Stimulated activated CD4-positive, alpha-beta T cell treated with anti-CD3 and anti-CD28 coated beads, Interleukin-15, amount 100 ng/mL, for 24 hours (primary cell): Measurements from ENCODE around the gene CYP4F8.
"Not testable (repeated sequence)": the region's sequence is repeated elsewhere in the genome, so short reads cannot be mapped to it uniquely, and the experiment has no call there.

Experiments used
- DNase-seq: peaks from one replicate; pipeline ENCODE4 v3.0.0-alpha.2; 2020

CYP4F8 gene, protein sequence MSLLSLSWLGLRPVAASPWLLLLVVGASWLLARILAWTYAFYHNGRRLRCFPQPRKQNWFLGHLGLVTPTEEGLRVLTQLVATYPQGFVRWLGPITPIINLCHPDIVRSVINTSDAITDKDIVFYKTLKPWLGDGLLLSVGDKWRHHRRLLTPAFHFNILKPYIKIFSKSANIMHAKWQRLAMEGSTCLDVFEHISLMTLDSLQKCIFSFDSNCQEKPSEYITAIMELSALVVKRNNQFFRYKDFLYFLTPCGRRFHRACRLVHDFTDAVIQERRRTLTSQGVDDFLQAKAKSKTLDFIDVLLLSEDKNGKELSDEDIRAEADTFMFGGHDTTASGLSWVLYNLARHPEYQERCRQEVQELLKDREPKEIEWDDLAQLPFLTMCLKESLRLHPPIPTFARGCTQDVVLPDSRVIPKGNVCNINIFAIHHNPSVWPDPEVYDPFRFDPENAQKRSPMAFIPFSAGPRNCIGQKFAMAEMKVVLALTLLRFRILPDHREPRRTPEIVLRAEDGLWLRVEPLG

DNA sequence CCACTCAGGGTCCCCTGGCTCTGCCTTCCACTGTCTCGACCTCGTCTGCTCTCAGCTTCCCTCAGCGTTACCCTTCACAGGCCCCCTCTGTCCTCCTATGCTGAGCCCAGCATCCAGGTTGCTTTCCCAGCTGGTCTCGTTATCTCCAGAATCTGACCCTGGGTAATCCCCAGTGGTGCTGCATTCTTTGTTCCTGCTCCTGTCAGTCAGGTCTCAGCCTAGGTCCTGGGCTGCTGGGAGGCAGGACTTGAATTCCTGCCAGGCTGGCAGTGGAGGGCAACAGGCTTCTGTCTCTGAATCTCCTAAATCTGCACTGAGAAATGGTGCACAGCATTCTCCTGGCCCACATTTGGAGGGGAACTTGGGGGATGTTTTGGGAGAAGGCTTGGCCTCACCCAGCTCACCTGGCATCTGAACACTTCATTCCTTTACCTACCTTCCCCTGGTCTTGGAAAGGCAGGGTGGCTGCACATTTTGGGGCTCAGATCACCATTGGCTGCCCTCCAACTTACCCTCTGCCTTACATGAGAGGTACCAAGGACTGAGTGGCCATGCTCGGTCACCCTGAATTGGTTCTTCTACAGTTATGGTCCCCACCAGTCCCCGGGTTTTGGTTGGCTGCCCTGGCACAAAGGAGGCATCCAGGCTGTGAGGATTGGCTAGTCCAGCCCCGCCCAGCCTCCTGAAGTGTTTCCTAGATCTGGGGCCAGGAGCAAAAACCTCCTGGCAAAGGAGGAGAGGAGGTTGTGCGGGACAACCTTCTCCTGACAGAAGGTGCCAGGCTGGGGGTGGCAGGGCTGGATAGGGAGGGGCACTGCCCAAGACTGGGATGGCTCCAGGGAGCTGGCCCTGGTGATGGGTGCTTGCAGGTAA lies at the start of gene CYP4F8:
TSS of gene CYP4F8 (plus strand) at position 712 of the 873 bp plus-strand sequence. CDS start 399 bp downstream, outside the sequence.
- no peak for DNase-seq

DNA sequence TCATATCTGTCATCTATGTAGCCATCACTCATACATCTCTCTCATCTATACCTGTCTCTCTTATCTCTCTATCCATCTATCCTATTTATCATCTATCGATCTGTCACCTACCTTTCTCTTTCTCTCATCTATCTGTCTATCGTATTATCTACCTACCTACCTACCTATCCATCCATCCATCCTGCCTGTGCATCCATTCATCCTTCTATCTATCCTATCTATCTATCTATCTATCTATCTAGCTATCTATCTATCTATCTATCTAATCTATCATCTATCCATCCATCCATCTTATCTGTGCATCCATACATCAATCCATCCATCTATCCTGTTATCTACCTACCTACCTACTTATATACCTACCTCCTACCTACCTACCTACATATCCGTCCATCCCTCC lies 44.6 kb upstream of the CYP4F8 start:
- DNase-seq, result no peak

DNA sequence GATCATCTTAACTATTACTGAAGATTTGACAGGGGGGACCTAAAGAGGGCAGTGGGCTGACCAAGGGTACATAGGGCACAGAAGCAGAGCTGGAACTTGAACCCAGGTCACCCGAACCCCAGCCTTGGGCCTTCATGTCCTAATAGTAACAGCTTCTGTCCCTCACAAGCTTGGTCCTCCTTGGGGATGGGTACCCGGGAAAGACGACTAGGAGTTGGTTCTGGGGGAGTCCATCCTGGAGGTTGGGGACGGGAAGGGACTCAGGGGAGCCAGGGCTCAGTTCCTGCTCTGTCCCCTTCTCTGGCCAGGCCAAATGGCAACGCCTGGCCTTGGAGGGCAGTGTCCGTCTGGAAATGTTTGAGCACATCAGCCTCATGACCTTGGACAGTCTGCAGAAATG lies 39.6 kb upstream of the CYP4F8 start:
- DNase-seq, result no peak

DNA sequence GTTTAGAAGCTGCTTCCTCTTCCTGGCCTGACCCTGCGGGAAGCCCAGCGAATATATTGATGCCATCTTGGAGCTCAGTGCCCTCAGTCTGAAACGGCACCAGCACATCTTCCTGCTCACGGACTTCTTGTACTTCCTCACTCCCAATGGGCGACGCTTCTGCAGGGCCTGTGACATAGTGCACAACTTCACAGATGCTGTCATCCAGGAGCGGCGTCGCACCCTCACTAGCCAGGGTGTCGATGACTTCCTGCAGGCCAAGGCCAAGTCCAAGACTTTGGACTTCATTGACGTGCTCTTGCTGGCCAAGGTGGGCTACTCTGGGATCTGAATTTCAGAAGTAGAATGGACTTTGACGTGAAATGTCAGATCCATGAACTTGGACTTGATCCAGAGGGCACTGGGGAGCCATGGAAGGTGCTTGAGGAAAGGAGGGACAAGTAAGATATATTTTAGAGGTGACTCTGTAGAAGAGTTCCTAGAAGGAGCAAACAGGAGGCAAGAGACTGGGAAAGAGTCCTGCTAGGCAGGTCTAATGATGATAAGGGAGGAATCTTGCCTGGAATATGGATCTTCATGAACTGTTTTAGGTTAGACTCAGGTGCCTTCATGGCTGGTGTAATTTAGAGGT lies 38.4 kb upstream of the CYP4F8 start:
- DNase-seq, result no peak

DNA sequence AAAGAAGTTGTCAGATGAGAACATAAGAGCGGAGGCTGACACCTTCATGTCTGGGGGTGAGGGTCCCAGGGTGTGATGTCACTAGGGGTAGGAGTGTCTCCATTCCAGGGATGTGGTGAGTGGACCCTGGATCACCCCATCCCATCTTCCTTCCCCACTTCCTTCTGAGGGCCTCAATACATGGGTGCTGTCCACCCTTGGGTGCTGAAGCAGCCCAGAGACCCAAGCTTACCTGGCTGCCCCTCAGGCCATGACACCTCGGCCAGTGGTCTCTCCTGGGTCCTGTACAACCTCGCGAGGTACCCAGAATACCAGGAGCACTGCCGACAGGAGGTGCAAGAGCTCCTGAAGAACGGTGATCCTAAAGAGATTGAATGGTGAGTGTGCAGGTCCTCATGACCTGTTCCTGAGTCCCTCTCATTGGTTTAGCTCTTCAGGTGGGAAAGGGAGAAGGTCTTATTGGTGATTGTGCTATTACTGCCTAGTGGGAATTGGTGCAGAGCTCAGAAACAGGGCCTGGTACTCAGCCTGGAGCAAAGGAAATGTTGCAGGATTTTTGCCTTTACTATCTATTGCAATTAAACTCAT lies 37.7 kb upstream of the CYP4F8 start:
- no peak for DNase-seq

DNA sequence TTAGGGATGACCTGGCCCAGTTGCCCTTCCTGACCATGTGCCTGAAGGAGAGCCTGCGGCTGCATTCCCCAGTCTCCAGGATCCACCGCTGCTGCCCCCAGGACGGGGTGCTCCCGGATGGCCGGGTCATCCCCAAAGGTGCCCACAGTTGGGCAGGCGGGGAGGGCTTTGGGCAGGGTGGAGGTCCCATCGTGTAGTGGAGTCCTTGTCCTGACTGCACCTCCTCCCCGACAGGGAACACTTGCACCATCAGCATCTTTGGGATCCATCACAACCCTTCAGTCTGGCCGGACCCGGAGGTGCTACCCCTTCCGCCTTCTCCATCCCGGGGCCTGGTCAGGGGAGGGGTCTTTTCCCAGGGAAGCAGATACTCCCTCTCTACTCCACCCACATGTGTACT lies 31.7 kb upstream of the CYP4F8 start:
- DNase-seq, result no peak

DNA sequence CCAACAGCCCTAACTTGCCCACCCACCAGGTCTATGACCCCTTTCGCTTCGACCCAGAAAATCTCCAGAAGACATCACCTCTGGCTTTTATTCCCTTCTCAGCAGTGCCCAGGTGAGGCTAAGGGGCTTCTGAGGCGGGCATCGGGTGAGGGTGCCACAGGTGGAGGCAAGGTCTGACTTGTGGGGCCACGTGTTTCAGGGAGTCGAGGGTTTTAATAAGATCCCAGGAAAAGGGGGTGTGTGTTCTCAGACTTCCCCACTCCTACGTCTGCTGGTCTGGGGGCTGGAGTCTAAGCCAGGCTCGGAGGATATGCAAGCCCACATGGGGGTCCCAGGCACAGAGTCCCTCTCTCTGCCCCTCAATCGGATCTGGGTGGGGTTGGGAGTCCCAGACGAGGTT lies 30.9 kb upstream of the CYP4F8 start:
- no peak for DNase-seq

DNA sequence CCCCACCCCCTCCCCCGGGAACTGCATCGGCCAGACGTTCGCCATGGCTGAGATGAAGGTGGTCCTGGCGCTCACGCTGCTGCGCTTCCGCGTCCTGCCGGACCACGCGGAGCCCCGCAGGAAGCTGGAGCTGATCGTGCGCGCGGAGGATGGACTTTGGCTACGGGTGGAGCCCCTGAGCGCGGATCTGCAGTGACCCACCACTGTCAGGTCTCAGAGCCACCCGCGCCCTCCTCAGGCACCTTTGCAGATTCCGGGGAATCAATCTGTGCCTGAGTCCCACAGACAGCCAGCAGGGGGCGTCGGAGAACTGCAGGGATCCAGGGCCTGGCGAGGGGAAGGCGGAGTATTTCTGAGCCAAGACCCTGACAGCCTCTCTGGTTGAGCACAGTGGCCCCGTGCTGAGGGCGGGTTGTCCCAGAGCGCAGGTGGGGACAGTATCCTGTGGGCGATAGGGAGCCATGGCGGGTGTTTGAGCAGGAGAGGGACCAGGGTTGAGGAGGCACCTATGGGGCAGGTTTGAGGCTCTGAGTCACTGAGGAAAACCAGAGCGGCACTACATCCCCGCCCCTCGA lies 30.4 kb upstream of the CYP4F8 start:
- peak; percentile 90 for DNase-seq

DNA sequence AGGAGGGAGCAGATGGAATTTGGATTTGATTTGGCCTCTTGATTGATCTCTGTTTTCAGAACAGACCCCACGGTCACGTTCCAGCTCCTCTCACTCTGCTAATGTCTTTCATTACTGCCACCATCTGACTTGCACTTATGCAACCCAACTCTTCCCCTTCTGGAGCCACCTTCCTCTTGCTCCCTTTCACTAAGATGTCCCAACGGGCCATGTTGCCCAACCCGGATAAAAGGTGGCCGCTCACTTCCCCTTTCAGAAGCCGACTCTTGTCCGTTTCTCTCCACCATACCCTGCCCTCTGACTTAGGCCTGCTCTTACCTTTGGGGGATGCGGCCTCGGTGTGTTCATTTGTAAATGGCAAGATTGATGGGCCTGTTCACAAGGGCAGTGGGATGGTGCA lies 27.4 kb upstream of the CYP4F8 start:
- DNase-seq, result no peak

DNA sequence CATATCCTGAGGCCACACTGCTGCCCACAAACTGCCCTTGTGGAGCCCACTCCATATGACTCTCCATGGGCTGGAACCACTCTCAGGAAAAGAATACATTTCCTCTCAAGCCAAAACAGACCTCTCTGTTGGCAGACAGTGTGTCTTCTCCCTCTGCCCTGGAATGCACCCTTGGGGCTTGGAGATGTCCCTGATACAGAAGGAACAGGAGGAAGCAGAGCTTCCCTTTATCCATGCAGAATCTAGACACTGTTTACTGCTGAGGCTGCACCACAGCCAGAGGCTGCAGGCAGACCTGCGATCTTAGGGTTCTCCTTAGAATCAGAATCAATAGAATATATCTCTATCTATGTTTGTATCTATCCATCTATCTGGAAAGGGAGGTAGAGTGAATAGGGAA lies 26.8 kb upstream of the CYP4F8 start:
- DNase-seq, result no peak

DNA sequence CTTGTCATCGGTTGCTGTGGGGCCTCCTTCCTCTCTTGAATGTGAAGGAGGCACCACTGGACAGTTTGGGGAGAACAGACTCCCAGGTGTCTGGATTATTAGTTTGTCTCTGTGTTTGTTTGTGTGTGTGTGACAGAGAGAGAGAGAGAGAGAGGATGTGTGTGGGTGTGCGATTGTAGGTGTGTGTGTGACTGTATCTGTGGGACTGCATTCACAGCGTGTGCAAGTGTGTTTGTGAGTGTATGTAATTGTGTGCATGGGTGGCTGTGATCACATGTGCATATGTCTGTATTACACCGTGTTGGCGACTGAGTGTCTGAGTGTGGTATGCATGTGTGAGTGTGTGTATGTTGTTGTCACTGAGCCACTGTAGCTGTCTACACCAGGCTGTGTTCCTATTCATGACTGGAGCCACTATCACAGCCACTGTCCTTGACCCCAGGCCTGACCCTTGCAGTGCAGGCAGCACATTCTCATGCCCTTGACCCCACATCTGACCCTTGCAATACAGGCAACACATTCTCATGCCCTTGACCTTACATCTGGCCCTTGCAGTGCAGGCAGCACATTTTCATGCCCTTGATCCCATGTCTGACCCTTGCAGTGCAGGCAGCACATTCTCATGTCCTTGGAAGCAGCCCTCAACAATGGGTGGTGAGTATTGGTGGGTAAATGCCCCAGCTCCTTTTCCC lies 25.1 kb upstream of the CYP4F8 start:
- DNase-seq, result no peak

DNA sequence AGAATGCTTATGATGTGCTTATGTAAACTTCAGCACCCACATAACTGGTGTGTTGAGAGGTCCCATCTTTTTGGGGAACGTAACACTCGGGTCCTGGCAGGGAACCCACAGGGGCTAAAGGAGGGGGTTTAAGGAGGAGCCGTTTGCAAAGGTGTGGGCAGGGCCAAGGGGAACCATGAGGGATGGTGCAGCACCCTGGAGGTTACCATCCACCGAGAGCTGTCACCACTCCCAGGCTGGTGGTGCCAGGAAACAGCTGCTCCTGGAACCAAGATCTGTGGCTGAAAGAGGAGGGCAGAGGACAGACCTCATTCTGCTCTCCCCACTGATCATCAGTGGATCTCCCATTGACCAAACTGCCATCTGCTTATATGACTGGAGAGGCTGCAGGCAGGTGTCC lies 23.2 kb upstream of the CYP4F8 start:
- DNase-seq, result no peak

DNA sequence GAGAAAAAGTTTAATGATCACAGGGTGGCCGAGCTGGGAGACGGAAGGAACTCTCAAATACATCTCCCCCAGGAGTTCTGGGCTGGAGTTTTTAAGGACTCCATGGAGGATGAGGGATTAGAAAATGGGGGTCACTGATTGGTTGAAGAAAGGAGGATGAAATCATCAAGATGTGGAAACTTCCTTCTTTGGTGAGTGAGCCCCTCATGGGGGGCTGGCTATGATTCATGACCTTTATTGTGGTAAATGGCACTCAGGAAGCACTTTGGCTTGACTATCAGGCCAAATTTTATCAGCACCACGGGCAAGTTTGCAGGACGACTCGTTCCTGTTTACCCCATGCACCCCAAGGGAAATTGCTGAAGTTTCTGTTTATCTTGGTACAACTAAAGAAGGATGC lies 22.5 kb upstream of the CYP4F8 start:
- DNase-seq, result not testable (repeated sequence)

DNA sequence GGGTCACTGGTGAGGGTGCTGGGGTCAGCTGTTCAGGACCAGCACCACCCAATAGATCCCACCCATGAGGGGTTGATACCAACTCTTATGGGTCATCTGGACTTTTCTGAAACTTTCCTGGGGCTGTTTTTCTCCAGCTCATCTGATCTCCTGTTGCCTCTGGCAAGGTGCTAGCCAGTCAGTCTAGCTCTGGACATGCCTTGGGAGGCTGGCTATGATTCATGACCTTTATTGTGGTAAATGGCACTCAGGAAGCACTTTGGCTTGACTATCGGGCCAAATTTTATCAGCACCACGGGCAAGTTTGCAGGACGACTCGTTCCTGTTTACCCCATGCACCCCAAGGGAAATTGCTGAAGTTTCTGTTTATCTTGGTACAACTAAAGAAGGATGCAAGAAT lies 21.3 kb upstream of the CYP4F8 start:
- not testable (repeated sequence) for DNase-seq

DNA sequence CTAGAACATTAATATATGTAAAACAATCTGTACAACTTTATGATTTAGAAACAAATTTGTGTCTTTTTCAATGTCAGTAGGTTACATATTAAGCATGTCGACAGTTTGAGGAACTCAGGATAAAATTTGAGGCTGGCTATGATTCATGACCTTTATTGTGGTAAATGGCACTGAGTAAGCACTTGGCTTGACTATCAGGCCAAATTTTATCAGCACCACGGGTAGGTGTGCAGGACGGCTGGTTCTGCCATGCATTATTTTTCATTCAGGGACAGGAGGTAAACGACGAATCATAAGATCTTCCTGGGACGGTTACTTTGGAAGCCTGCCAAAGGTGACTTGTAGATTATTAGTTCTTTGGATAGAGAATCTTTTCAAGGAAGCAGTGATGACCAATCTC lies 19.9 kb upstream of the CYP4F8 start:
- DNase-seq, result no peak

DNA sequence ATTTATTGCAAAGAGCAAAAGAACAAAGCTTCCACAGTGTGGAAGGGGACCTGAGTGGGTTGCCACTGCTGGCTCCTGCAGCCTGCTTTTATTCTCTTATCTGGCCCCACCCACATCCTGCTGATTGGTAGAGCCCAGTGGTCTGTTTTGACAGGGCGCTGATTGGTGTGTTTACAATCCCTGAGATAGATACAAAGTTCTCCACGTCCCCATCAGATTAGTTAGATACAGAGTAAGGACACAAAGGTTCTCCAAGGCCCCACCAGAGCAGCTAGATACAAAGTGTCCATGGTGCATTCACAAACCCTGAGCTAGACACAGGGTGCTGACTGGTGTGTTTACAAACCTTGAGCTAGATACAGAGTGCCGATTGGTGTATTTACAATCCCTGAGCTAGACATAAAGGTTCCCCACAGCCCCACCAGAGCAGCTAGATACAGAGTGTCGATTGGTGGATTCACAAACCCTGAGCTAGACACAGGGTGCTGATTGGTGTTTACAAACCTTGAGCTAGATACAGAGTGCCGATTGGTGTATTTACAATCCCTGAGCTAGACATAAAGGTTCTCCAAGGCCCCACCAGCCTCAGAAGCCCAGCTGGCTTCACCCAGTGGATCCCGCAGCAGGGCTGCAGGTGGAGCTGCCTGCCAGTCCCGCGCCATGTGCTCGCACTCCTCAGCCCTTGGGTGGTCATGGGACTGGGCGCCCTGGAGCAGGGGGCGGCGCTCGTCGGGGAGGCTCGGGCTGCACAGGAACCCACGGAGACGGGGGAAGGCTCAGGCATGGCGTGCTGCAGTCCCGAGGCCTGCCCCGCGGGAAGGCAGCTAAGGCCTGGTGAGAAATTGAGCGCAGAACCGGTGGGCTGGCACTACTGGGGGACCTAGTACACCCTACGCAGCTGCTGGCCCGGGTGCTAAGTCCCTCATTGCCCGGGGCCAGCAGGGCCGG lies 6.8 kb upstream of the CYP4F8 start:
- not testable (repeated sequence) for DNase-seq

DNA sequence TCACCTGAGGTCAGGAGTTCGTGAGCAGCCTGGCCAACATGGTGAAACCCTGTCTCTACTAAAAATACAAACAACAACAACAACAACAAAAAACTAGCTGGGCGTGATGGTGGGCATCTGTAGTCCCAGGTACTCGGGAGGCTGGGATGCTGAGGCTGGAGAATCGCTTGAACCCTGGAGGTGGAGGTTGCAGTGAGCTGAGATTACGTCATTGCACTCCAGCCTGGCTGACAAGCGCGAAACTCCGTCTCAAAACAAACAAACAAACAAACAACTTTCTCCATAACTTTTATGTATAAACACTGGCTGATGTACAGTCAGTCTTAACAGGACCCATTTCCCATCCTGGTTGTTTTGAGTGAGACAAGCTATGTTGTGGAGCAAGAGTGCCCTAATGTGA lies 5.8 kb upstream of the CYP4F8 start:
- no peak for DNase-seq

DNA sequence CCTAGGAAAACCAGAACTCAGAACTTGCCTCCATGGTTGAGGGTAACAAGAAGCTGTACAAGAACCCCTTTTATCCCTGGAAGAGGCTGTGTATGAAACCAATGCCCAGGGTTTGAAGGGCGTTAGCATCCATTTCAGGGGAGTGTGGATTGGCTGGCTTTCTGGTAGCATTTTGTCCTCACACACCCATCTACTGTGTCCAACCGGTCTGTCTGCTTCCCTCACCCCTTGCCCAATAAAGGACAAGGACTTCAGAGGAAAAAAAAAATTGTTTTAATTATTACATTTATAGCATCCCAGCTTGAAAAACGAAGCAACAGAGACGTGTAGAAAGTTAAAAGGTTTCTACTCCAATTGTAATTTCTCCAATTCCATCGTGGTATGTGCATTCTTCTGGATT lies 2.7 kb upstream of the CYP4F8 start:
- DNase-seq, result no peak

DNA sequence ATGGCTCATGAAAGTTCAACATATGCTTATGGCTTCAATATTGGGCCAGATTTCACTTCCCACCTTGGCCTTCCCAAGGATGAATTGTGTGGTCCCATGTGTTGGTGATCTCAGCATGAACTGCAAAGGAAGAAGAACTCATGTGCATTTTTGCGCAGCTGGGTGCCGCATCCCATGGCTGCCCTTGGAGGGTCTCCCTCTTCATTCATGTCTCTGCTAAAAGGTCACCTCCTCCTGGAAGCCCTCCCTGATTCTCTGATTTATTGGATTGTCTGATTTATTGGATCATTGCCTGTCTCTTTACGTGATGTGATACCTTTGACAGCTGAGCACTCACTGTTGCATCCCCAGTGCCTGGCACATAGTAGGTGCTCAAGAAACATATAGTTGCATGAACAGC lies 1.7 kb upstream of the CYP4F8 start:
- DNase-seq, result no peak

DNA sequence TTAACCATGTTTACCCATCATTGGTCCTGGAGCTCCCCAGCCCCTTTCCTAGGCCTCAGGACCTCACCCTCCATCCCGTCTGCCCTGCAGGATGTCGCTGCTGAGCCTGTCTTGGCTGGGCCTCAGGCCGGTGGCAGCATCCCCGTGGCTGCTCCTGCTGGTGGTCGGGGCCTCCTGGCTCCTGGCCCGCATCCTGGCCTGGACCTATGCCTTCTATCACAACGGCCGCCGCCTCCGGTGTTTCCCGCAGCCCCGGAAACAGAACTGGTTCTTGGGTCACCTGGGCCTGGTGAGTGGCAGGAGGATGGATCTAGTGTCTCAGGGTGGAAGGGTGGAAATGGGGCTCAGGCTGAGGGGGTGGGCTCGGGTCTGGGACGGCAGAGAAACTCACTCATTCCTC lies 508 bp downstream of the CYP4F8 start:
- no peak for DNase-seq

DNA sequence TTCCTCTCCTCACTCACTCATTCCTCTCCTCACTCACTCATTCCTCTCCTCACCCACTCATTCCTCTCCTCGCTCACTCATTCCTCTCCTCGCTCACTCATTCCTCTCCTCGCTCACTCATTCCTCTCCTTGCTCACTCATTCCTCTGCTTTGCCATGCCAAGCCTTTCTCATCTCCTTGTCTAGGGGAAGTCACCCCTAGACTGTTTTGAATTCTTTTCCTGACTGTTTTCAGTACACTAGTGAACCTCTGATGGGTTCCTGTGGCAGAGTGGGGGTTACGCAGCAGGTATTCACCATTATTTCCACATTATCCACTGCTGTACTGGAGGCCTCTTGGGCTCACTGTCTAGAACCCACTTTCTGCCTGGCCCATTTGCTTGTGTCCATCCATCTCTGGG lies 1.2 kb downstream of the CYP4F8 start:
- DNase-seq, result no peak
